HG02642 (cell line): ENCODE data around the gene EYA3.
"Not testable (repeated sequence)": the region's sequence is repeated elsewhere in the genome, so short reads cannot be mapped to it uniquely, and the experiment has no call there.

Experiments used
- ATAC-seq: cut with Tn5 transposase; IDR thresholded peaks from one replicate; pipeline ENCODE4 v1.9.1; 2021; ENCODE audit warnings: mild to moderate bottlenecking; ENCODE audit not compliant: unreplicated experiment, poor library complexity

Gene EYA3

GRCh38 chr1:28036431-28036830, 52.0 kb downstream of the EYA3 start:
- ATAC-seq: no peak

GRCh38 chr1:28035420-28035819, 53.0 kb downstream of the EYA3 start:
- no peak for ATAC-seq

- no peak for ATAC-seq
These were observed 56.1 kb downstream of the EYA3 start for GRCh38 chr1:28032281-28032680.

GRCh38 chr1:28031173-28031572, 57.2 kb downstream of the EYA3 start:
- no peak for ATAC-seq

- no peak for ATAC-seq
These were observed 59.3 kb downstream of the EYA3 start for GRCh38 chr1:28028873-28029654.

GRCh38 chr1:28027660-28028059, 60.8 kb downstream of the EYA3 start:
- no peak for ATAC-seq

- no peak for ATAC-seq
These were observed 61.2 kb downstream of the EYA3 start for GRCh38 chr1:28027238-28027637.

- ATAC-seq: no peak
These were observed 62.1 kb downstream of the EYA3 start for GRCh38 chr1:28026329-28026728.

- ATAC-seq: no peak
These were observed 67.3 kb downstream of the EYA3 start for GRCh38 chr1:28021064-28021463.

GRCh38 chr1:28010969-28011368, 77.4 kb downstream of the EYA3 start:
- no peak for ATAC-seq

- not testable (repeated sequence) for ATAC-seq
These were observed 85.3 kb downstream of the EYA3 start for GRCh38 chr1:28003117-28003516.

- no peak for ATAC-seq
These were observed 85.8 kb downstream of the EYA3 start for GRCh38 chr1:28002600-28002999.

- ATAC-seq: no peak
These were observed 89.4 kb downstream of the EYA3 start for GRCh38 chr1:27999055-27999454.

GRCh38 chr1:27994526-27994925, 93.9 kb downstream of the EYA3 start:
- not testable (repeated sequence) for ATAC-seq

- no peak for ATAC-seq
These were observed 94.3 kb downstream of the EYA3 start for GRCh38 chr1:27994060-27994459.

GRCh38 chr1:27993241-27993640, 95.2 kb downstream of the EYA3 start:
- no peak for ATAC-seq

- no peak for ATAC-seq
These were observed 96.1 kb downstream of the EYA3 start for GRCh38 chr1:27992276-27992675.

- no peak for ATAC-seq
These were observed 97.4 kb downstream of the EYA3 start for GRCh38 chr1:27990920-27991537.

- no peak for ATAC-seq
These were observed 107.3 kb downstream of the EYA3 start for GRCh38 chr1:27981145-27981544.

- ATAC-seq: no peak
These were observed 108.1 kb downstream of the EYA3 start for GRCh38 chr1:27980216-27980845.

GRCh38 chr1:27979859-27980201, 108.6 kb downstream of the EYA3 start:
- ATAC-seq: no peak
